ENCODE results near the gene CDA.

The CDA gene

GRCh38 chr1:20546637-20547036, 42.3 kb upstream of the CDA start (continued):
- TF ChIP-seq ZNF26 (tag by site-specific recombination; IDR thresholded peaks at IDR 0.05): no peak
- no peak for TF ChIP-seq ZSCAN5A (tag by site-specific recombination; IDR thresholded peaks at IDR 0.05)
- TF ChIP-seq ZBTB6 (tag by site-specific recombination; IDR thresholded peaks at IDR 0.05): no peak
- no peak for TF ChIP-seq ZNF175 (tag by site-specific recombination; IDR thresholded peaks at IDR 0.05)
- no peak for TF ChIP-seq ZNF513 (tag by site-specific recombination; IDR thresholded peaks at IDR 0.05)

- Histone ChIP-seq H3K4me1 (ENCODE audit: control insufficient read depth, insufficient read depth, low read length) (peaks cover 6% of the 10 kb centered on the region; the same call in 1 of the 2 replicates), H3K27ac (ENCODE audit: extremely low read depth, low read depth, low read length) (no peak overlapping the region), H3K9me3 (ENCODE audit: control insufficient read depth, insufficient read depth, low read depth, low read length) (no peaks in the 10 kb centered on the region), H3K36me3 (ENCODE audit: control insufficient read depth in 2 of 2, insufficient read depth in 1 of 2, low read length in 2 of 2) (no peaks in the 10 kb centered on the region), H3K4me3 (ENCODE audit: low read depth, low read length) (no peak overlapping the region)
- POLR2A ChIA-PET: interaction anchor here (0.6 to 1.0 kb wide), 2 partner anchors 14 to 83 kb away, joined by 3 read pairs; no protein-coding TSS in a partner anchor
- CTCF ChIA-PET: no interaction called here
- no peak for TF ChIP-seq ZNF433 (tag by site-specific recombination; IDR thresholded peaks at IDR 0.05; ENCODE audit: low read depth)
- TF ChIP-seq EGR2 (tag by site-specific recombination; IDR thresholded peaks at IDR 0.05; ENCODE audit: low read depth): 0 out of 2 replicates have a peak, but pooled peaks have one; percentile 8
- TF ChIP-seq ZNF133 (tag by site-specific recombination; IDR thresholded peaks at IDR 0.05): no peak
- TF ChIP-seq GLIS1 (tag by site-specific recombination; IDR thresholded peaks at IDR 0.05): no peak
- TF ChIP-seq MZF1 (tag by site-specific recombination; IDR thresholded peaks at IDR 0.05; ENCODE audit: borderline replicate concordance): no peak
- TF ChIP-seq ZNF423 (tag by site-specific recombination; IDR thresholded peaks at IDR 0.05): no peak
Observed at GRCh38 chr1:20551161-20551560, 37.7 kb upstream of the CDA start.

GRCh38 chr1:20551945-20552727, 36.8 kb upstream of the CDA start, which contains the start of gene FAM43B:
TSS of gene FAM43B (plus strand) at chr1:20552573. CDS start at chr1:20552974, 401 bp downstream.
- Histone ChIP-seq H3K9me3 (ENCODE audit: control insufficient read depth, insufficient read depth, low read depth, low read length) (no peaks in the 10 kb centered on the region), H3K4me3 (ENCODE audit: low read depth, low read length) (peak within 1 kb of the TSS; percentile 29), H3K4me1 (ENCODE audit: control insufficient read depth, insufficient read depth, low read length) (peaks cover 6% of the 10 kb centered on the region; the same call in 1 of the 2 replicates), H3K36me3 (ENCODE audit: control insufficient read depth in 2 of 2, insufficient read depth in 1 of 2, low read length in 2 of 2) (no peaks in the 10 kb centered on the region), H3K27ac (ENCODE audit: extremely low read depth, low read depth, low read length) (no peak within 1 kb of the TSS)
- POLR2A ChIA-PET: interaction anchor here (0.8 to 1.0 kb wide), 2 partner anchors 26 to 82 kb away, joined by 3 read pairs; no protein-coding TSS in a partner anchor
- CTCF ChIA-PET: interaction anchor here (0.6 to 2.0 kb wide), 6 partner anchors 11 to 1723 kb away, joined by 3 to 6 read pairs (median 4); partner anchors contain the start of gene PINK1
- TF ChIP-seq ZNF16 (tag by site-specific recombination; IDR thresholded peaks at IDR 0.05; ENCODE audit: low read depth) (no peak), ZNF112 (tag by site-specific recombination; IDR thresholded peaks at IDR 0.05) (no peak), ZSCAN4 (tag by site-specific recombination; IDR thresholded peaks at IDR 0.05) (no peak), ZNF341 (tag by site-specific recombination; IDR thresholded peaks at IDR 0.05; ENCODE audit: low read depth) (0 out of 2 replicates have a peak, but pooled peaks have one; percentile 13), ZFP3 (tag by site-specific recombination; IDR thresholded peaks at IDR 0.05; ENCODE audit: low read depth) (no peak), ZNF211 (tag by site-specific recombination; IDR thresholded peaks at IDR 0.05; ENCODE audit: low read depth) (no peak), PBX3 (CRISPR knock-in tag; IDR thresholded peaks at IDR 0.05) (no peak), ZNF280C (tag by site-specific recombination; IDR thresholded peaks at IDR 0.05) (no peak), ZNF529 (tag by site-specific recombination; IDR thresholded peaks at IDR 0.05; ENCODE audit: insufficient replicate concordance) (no peak), ZEB2 (tag by site-specific recombination; IDR thresholded peaks at IDR 0.05) (no peak)

All from HEK293 (cell line).